Right atrium auricular region (tissue), 2 donors: ENCODE results near the gene LRP1B. TPM values are rescaled to one million over a fixed set of nuclear protein-coding genes. Genes with fewer than 3 reads are reported as not detected.

ENCODE experiments used
- DNase-seq: peaks from one replicate; pipeline ENCODE4 v3.0.0-alpha.2; 2019; ENCODE audit warnings: low spot score
- H3K27ac ChIP-seq, 2 donors: fragments of 200-600 bp; sonication (generic); 1 replicate in 1 of 2; 2 replicates in 1 of 2; pipeline ENCODE4 v1.5.1; 2016 to 2019
- H3K27me3 ChIP-seq, 2 donors: fragments of 200-600 bp; sonication (generic); one replicate each; pipeline versions ENCODE4 v1.5.1 to v1.6.0; 2017 to 2019
- H3K36me3 ChIP-seq: fragments of 200-600 bp; sonication (generic); one replicate; pipeline ENCODE4 v1.5.1; 2016
- H3K4me1 ChIP-seq, 2 donors: fragments of 200-600 bp; sonication (generic); one replicate each; pipeline versions ENCODE4 v1.5.1 to v1.6.0; 2017 to 2019
- H3K4me3 ChIP-seq, 2 donors: fragments of 200-600 bp; sonication (generic); 1 replicate in 1 of 2; 2 replicates in 1 of 2; pipeline ENCODE4 v1.5.1; 2017 to 2019; ENCODE audit warnings: mild to moderate bottlenecking in 1 of 2, moderate library complexity in 1 of 2
- H3K9me3 ChIP-seq, 2 donors: fragments of 200-600 bp; sonication (generic); one replicate each; pipeline ENCODE4 v1.5.1; 2019
- total RNA-seq, 2 donors: library from RNA; depleted of rRNA; stranded (reverse); fragments of >200 nt; gene quantifications; one replicate each; pipeline ENCODE4 v1.1.0, GENCODE V29; 2016
- TF ChIP-seq, protein P1 (sequence below), 2 donors: fragments of 200-600 bp; sonication (generic); IDR thresholded peaks; one replicate each; pipeline ENCODE4 v1.5.1; 2019; ENCODE audit warnings: antibody characterized with exemption in 2 of 2

LRP1B gene
- total RNA-seq, 2 donors from 2014 or later = 0.44 to 0.47 TPM

DNA sequence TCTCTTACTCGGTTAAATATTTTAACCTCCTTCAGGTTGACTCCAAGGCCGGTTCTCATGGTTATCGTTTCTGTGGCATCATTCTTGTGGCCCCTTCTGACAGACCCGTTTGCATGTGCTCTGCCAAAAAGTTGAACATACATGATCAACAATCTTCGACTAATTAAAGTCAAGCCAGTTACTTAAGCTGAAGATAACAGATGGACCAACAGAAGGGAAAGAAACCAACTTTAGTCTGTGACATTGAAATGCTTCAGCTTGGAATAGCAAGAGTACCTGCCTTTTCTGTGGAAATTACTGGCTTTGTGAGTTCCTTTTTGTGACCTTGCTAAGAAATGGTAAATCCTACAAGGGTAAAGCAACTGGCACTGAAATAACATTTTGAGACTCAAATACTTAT lies 1429.1 kb downstream of the LRP1B start:
- Histone ChIP-seq H3K27me3 (no peaks in the 10 kb centered on the region), H3K4me1 (no peaks in the 10 kb centered on the region), H3K4me3 (no peak overlapping the region), H3K36me3 (no peaks in the 10 kb centered on the region), H3K9me3 (no peaks in the 10 kb centered on the region), H3K27ac (no peak overlapping the region)
- TF ChIP-seq, protein P1, sequence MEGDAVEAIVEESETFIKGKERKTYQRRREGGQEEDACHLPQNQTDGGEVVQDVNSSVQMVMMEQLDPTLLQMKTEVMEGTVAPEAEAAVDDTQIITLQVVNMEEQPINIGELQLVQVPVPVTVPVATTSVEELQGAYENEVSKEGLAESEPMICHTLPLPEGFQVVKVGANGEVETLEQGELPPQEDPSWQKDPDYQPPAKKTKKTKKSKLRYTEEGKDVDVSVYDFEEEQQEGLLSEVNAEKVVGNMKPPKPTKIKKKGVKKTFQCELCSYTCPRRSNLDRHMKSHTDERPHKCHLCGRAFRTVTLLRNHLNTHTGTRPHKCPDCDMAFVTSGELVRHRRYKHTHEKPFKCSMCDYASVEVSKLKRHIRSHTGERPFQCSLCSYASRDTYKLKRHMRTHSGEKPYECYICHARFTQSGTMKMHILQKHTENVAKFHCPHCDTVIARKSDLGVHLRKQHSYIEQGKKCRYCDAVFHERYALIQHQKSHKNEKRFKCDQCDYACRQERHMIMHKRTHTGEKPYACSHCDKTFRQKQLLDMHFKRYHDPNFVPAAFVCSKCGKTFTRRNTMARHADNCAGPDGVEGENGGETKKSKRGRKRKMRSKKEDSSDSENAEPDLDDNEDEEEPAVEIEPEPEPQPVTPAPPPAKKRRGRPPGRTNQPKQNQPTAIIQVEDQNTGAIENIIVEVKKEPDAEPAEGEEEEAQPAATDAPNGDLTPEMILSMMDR (IDR thresholded peaks at IDR 0.05) = no peak
- no peak for DNase-seq

DNA sequence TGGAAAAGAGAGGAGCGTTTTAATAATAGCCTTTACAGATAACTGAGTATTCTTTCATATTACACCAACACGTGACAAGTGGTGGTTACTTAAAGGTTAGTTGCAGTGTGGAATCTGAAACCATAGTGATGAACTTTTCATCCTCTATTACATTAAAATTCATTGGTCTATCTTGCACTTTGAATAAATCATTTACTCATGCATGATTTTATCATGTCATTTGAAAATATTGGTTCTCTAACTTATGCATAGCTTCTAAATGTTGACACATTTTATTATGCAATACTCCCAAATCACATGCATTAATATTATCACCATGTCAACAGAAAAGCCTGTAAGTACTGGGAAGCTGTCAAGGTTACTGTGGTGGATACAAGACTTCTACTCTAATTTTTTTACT lies 1432.2 kb downstream of the LRP1B start:
- H3K4me1 ChIP-seq = no peaks in the 10 kb centered on the region
- H3K4me3 ChIP-seq = no peak overlapping the region
- H3K27ac ChIP-seq = no peak overlapping the region
- H3K36me3 ChIP-seq = no peaks in the 10 kb centered on the region
- H3K27me3 ChIP-seq = no peaks in the 10 kb centered on the region
- TF ChIP-seq, protein P1 (IDR thresholded peaks at IDR 0.05) = no peak
- DNase-seq = no peak
- H3K9me3 ChIP-seq = no peaks in the 10 kb centered on the region

DNA sequence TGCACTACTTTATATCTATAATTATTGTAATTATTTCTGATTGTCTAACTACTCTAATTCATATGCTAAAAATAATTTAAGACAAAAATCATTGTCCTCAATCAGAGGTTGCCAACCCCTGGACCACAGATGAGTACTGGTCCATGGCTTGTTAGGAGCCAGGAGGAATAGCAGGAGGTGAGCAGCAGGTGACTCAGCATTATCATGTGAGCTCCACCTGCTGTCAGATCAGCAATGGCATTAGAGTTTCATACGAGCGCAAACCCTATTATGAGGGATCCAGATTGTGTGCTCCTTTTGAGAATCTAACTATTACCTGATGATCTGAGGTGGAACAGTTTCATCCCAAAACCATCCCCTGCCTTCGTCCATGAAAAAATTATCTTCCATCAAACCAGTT lies 1434.4 kb downstream of the LRP1B start:
- Histone ChIP-seq H3K27ac (no peak overlapping the region), H3K4me3 (no peak overlapping the region), H3K36me3 (no peaks in the 10 kb centered on the region), H3K9me3 (no peaks in the 10 kb centered on the region), H3K27me3 (no peaks in the 10 kb centered on the region), H3K4me1 (no peaks in the 10 kb centered on the region)
- no peak for DNase-seq
- TF ChIP-seq, protein P1 (IDR thresholded peaks at IDR 0.05) = no peak

- no peaks in the 10 kb centered on the region for H3K36me3 ChIP-seq
- DNase-seq = no peak
- H3K4me1 ChIP-seq = no peaks in the 10 kb centered on the region
- H3K4me3 ChIP-seq = no peak overlapping the region
- TF ChIP-seq, protein P1 (IDR thresholded peaks at IDR 0.05) = no peak
- no peaks in the 10 kb centered on the region for H3K27me3 ChIP-seq
- no peak overlapping the region for H3K27ac ChIP-seq
- no peaks in the 10 kb centered on the region for H3K9me3 ChIP-seq
Measured at GRCh38 chr2:140695155-140695554, 1435.7 kb downstream of the LRP1B start.

- Histone ChIP-seq H3K9me3 (no peaks in the 10 kb centered on the region), H3K4me3 (no peak overlapping the region), H3K27me3 (no peaks in the 10 kb centered on the region), H3K4me1 (no peaks in the 10 kb centered on the region), H3K27ac (no peak overlapping the region), H3K36me3 (no peaks in the 10 kb centered on the region)
- TF ChIP-seq, protein P1 (IDR thresholded peaks at IDR 0.05) = no peak
- no peak for DNase-seq
Measured at GRCh38 chr2:140687825-140688224, 1443.0 kb downstream of the LRP1B start.

DNA sequence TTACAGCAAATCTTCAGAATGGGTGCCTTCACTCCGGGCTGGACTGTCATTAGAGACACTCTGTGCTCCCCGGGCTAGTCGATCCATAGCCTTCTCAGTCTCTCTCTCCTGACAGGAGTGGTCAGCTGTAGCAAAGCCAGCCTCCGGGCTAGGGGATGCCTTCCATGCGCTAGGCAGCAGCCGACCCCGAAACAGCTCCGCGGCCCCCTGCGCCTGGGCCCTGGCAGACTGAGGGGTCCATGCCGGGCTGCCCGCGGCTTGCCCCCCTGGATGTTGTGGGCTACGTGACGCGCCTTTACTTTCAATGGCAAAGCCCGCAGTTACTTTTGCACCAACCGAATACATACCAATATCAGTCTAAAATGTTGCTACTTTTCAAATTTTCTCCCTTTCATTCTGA lies 1447.2 kb downstream of the LRP1B start:
- H3K9me3 ChIP-seq = no peaks in the 10 kb centered on the region
- no peaks in the 10 kb centered on the region for H3K36me3 ChIP-seq
- no peaks in the 10 kb centered on the region for H3K4me1 ChIP-seq
- no peaks in the 10 kb centered on the region for H3K27me3 ChIP-seq
- no peak for DNase-seq
- no peak overlapping the region for H3K27ac ChIP-seq
- TF ChIP-seq, protein P1 (IDR thresholded peaks at IDR 0.05) = no peak
- H3K4me3 ChIP-seq = no peak overlapping the region
